ENCODE measurements around the gene FHIT.

FHIT gene

GRCh38 chr3:60238550-60238949 is 1012.7 kb downstream of the FHIT start:
- 0 out of 2 replicates have a peak, but pooled peaks cover 2% of the 10 kb centered on the region for H3K27me3 ChIP-seq (ENCODE audit: low read depth, low read length)
- no peaks in the 10 kb centered on the region for H3K4me1 ChIP-seq (ENCODE audit: low read length)
- H3K27ac ChIP-seq (ENCODE audit: low read length), result no peak overlapping the region
- no peaks in the 10 kb centered on the region for H3K79me2 ChIP-seq (ENCODE audit: low read length)
- H4K20me1 ChIP-seq (ENCODE audit: insufficient read depth, low read length), result no peaks in the 10 kb centered on the region
- H3K4me3 ChIP-seq (ENCODE audit: low read length), result no peak overlapping the region
- TF ChIP-seq CTCF (IDR thresholded peaks at IDR 0.05; ENCODE audit: low read depth, low read length) (no peak), EZH2phosphoT487 (IDR thresholded peaks at IDR 0.05; ENCODE audit: low read depth) (no peak)
- no peaks in the 10 kb centered on the region for H3K36me3 ChIP-seq (replicated peaks; ENCODE audit: low read depth, low read length)
- H3K9me3 ChIP-seq (ENCODE audit: insufficient read depth, low read length), result no peaks in the 10 kb centered on the region
- H3K4me2 ChIP-seq (ENCODE audit: low read length), result no peak overlapping the region
- H3K9ac ChIP-seq (ENCODE audit: low read length), result no peak overlapping the region
- H2AFZ ChIP-seq (ENCODE audit: low read depth, low read length), result no peak overlapping the region

- Histone ChIP-seq H3K9me3 (ENCODE audit: insufficient read depth, low read length) (no peaks in the 10 kb centered on the region), H3K27me3 (ENCODE audit: low read depth, low read length) (peaks cover 10% of the 10 kb centered on the region), H2AFZ (ENCODE audit: low read depth, low read length) (no peak overlapping the region), H3K27ac (ENCODE audit: low read length) (no peak overlapping the region), H3K4me2 (ENCODE audit: low read length) (peak overlapping the region; percentile 9), H3K4me1 (ENCODE audit: low read length) (peaks cover 45% of the 10 kb centered on the region), H3K36me3 (replicated peaks; ENCODE audit: low read depth, low read length) (no peaks in the 10 kb centered on the region), H3K9ac (ENCODE audit: low read length) (no peak overlapping the region), H3K79me2 (ENCODE audit: low read length) (no peaks in the 10 kb centered on the region), H4K20me1 (ENCODE audit: insufficient read depth, low read length) (0 out of 2 replicates have a peak, but pooled peaks cover 4% of the 10 kb centered on the region), H3K4me3 (ENCODE audit: low read length) (no peak overlapping the region)
- TF ChIP-seq CTCF (IDR thresholded peaks at IDR 0.05; ENCODE audit: low read depth, low read length) (no peak), EZH2phosphoT487 (IDR thresholded peaks at IDR 0.05; ENCODE audit: low read depth) (no peak)
Measured at GRCh38 chr3:60229502-60229901, 1021.8 kb downstream of the FHIT start.

- Histone ChIP-seq H3K4me2 (ENCODE audit: low read length) (peak overlapping the region; percentile 9; the same call in 1 of the 2 replicates), H3K36me3 (replicated peaks; ENCODE audit: low read depth, low read length) (no peaks in the 10 kb centered on the region), H3K4me1 (ENCODE audit: low read length) (peaks cover 45% of the 10 kb centered on the region), H3K9me3 (ENCODE audit: insufficient read depth, low read length) (no peaks in the 10 kb centered on the region), H3K4me3 (ENCODE audit: low read length) (no peak overlapping the region), H2AFZ (ENCODE audit: low read depth, low read length) (no peak overlapping the region), H4K20me1 (ENCODE audit: insufficient read depth, low read length) (0 out of 2 replicates have a peak, but pooled peaks cover 4% of the 10 kb centered on the region), H3K27ac (ENCODE audit: low read length) (no peak overlapping the region), H3K9ac (ENCODE audit: low read length) (no peak overlapping the region), H3K79me2 (ENCODE audit: low read length) (no peaks in the 10 kb centered on the region), H3K27me3 (ENCODE audit: low read depth, low read length) (peaks cover 16% of the 10 kb centered on the region)
- peak; percentile 37 for TF ChIP-seq CTCF (IDR thresholded peaks at IDR 0.05; ENCODE audit: low read depth, low read length)
- TF ChIP-seq EZH2phosphoT487 (IDR thresholded peaks at IDR 0.05; ENCODE audit: low read depth), result no peak
Measured at GRCh38 chr3:60228823-60229222, 1022.4 kb downstream of the FHIT start.

GRCh38 chr3:60226912-60227311 is 1024.3 kb downstream of the FHIT start:
- Histone ChIP-seq H4K20me1 (ENCODE audit: insufficient read depth, low read length) (0 out of 2 replicates have a peak, but pooled peaks cover 4% of the 10 kb centered on the region), H3K4me2 (ENCODE audit: low read length) (peak overlapping the region; percentile 54), H3K4me1 (ENCODE audit: low read length) (peaks cover 45% of the 10 kb centered on the region), H3K79me2 (ENCODE audit: low read length) (no peaks in the 10 kb centered on the region), H3K27me3 (ENCODE audit: low read depth, low read length) (peaks cover 23% of the 10 kb centered on the region), H2AFZ (ENCODE audit: low read depth, low read length) (no peak overlapping the region), H3K36me3 (replicated peaks; ENCODE audit: low read depth, low read length) (no peaks in the 10 kb centered on the region), H3K9ac (ENCODE audit: low read length) (no peak overlapping the region), H3K9me3 (ENCODE audit: insufficient read depth, low read length) (no peaks in the 10 kb centered on the region), H3K27ac (ENCODE audit: low read length) (no peak overlapping the region), H3K4me3 (ENCODE audit: low read length) (no peak overlapping the region)
- TF ChIP-seq CTCF (IDR thresholded peaks at IDR 0.05; ENCODE audit: low read depth, low read length) (no peak), EZH2phosphoT487 (IDR thresholded peaks at IDR 0.05; ENCODE audit: low read depth) (no peak)
